ENCODE results near the gene ICAM4. TPM values are rescaled to one million over a fixed set of nuclear protein-coding genes. Genes with fewer than 3 reads are reported as not detected.

ICAM4 gene
- total and polyA plus RNA-seq, 5 donors from 2014 or later, result 0.20 to 0.67 (median 0.44) TPM

GRCh38 chr19:10321417-10321797 lies 34.7 kb downstream of the ICAM4 start:
- Mint-ChIP-seq H3K4me3 (peak overlapping the region in 1 of 4 donors; percentile 24), H3K27ac (peak overlapping the region in 1 of 3 donors; percentile 37), H3K36me3 (peaks cover 17% of the 10 kb centered on the region), H3K9me3 (no peaks in the 10 kb centered on the region), H3K4me1 (peaks cover 0 to 3% (median 0%) of the 10 kb centered on the region in 4 donors), H3K27me3 (no peaks in the 10 kb centered on the region)
- Histone ChIP-seq H3K4me1 (ENCODE audit: control insufficient read depth, insufficient read depth, low read length, poor library complexity, severe bottlenecking) (no peaks in the 10 kb centered on the region), H3K27ac (ENCODE audit: insufficient read depth, low read length, poor library complexity, severe bottlenecking) (no peak overlapping the region), H3K27me3 (ENCODE audit: control insufficient read depth, insufficient read depth, low read length) (no peaks in the 10 kb centered on the region), H3K36me3 (ENCODE audit: control insufficient read depth, insufficient read depth, low read length) (peaks cover 61% of the 10 kb centered on the region), H3K9me3 (ENCODE audit: control insufficient read depth in 2 of 2, low read length in 2 of 2) (no peaks in the 10 kb centered on the region), H3K4me3 (ENCODE audit: low read depth, low read length) (no peak overlapping the region)
- DNase-seq (no peak), ATAC-seq (ENCODE audit: low read depth in 2 of 2) (no peak)

GRCh38 chr19:10321874-10322835 lies 35.4 kb downstream of the ICAM4 start:
- H3K9me3 ChIP-seq (ENCODE audit: control insufficient read depth in 2 of 2, low read length in 2 of 2), result no peaks in the 10 kb centered on the region
- peaks cover 0 to 3% (median 0%) of the 10 kb centered on the region in 4 donors for H3K4me1 Mint-ChIP-seq
- H3K27ac ChIP-seq (ENCODE audit: insufficient read depth, low read length, poor library complexity, severe bottlenecking), result no peak overlapping the region
- peak overlapping the region in 1 of 4 donors; percentile 24 for H3K4me3 Mint-ChIP-seq
- H3K27me3 Mint-ChIP-seq, result no peaks in the 10 kb centered on the region
- no peak overlapping the region for H3K4me3 ChIP-seq (ENCODE audit: low read depth, low read length)
- DNase-seq, result no peak
- H3K27me3 ChIP-seq (ENCODE audit: control insufficient read depth, insufficient read depth, low read length), result no peaks in the 10 kb centered on the region
- ATAC-seq (ENCODE audit: low read depth in 2 of 2), result no peak
- peaks cover 66% of the 10 kb centered on the region for H3K36me3 ChIP-seq (ENCODE audit: control insufficient read depth, insufficient read depth, low read length)
- peak overlapping the region in 2 of 3 donors; percentile 7 to 37 for H3K27ac Mint-ChIP-seq
- H3K9me3 Mint-ChIP-seq, result no peaks in the 10 kb centered on the region
- H3K4me1 ChIP-seq (ENCODE audit: control insufficient read depth, insufficient read depth, low read length, poor library complexity, severe bottlenecking), result no peaks in the 10 kb centered on the region
- H3K36me3 Mint-ChIP-seq, result peaks cover 17% of the 10 kb centered on the region

- Histone ChIP-seq H3K4me3 (ENCODE audit: low read depth, low read length) (no peak overlapping the region), H3K36me3 (ENCODE audit: control insufficient read depth, insufficient read depth, low read length) (peaks cover 81% of the 10 kb centered on the region), H3K9me3 (ENCODE audit: control insufficient read depth in 2 of 2, low read length in 2 of 2) (no peaks in the 10 kb centered on the region), H3K4me1 (ENCODE audit: control insufficient read depth, insufficient read depth, low read length, poor library complexity, severe bottlenecking) (no peaks in the 10 kb centered on the region), H3K27ac (ENCODE audit: insufficient read depth, low read length, poor library complexity, severe bottlenecking) (no peak overlapping the region), H3K27me3 (ENCODE audit: control insufficient read depth, insufficient read depth, low read length) (no peaks in the 10 kb centered on the region)
- no peak for ATAC-seq (ENCODE audit: low read depth in 2 of 2)
- no peak for DNase-seq
- Mint-ChIP-seq H3K36me3 (peaks cover 16% of the 10 kb centered on the region), H3K4me3 (no peak overlapping the region), H3K27me3 (no peaks in the 10 kb centered on the region), H3K27ac (peak overlapping the region in 1 of 3 donors; percentile 20), H3K4me1 (peaks cover 0 to 11% (median 0%) of the 10 kb centered on the region in 4 donors), H3K9me3 (no peaks in the 10 kb centered on the region)
Observed at GRCh38 chr19:10325732-10326131, 39.0 kb downstream of the ICAM4 start.

GRCh38 chr19:10327793-10328192 lies 41.0 kb downstream of the ICAM4 start:
- H3K36me3 Mint-ChIP-seq, result peaks cover 10% of the 10 kb centered on the region
- peaks cover 65% of the 10 kb centered on the region for H3K36me3 ChIP-seq (ENCODE audit: control insufficient read depth, insufficient read depth, low read length)

GRCh38 chr19:10328558-10329429 lies 42.0 kb downstream of the ICAM4 start:
- no peaks in the 10 kb centered on the region for H3K27me3 Mint-ChIP-seq
- H3K9me3 ChIP-seq (ENCODE audit: control insufficient read depth in 2 of 2, low read length in 2 of 2), result no peaks in the 10 kb centered on the region
- peaks cover 58% of the 10 kb centered on the region for H3K36me3 ChIP-seq (ENCODE audit: control insufficient read depth, insufficient read depth, low read length)
- no peaks in the 10 kb centered on the region for H3K9me3 Mint-ChIP-seq
- no peak overlapping the region for H3K4me3 ChIP-seq (ENCODE audit: low read depth, low read length)
- peaks cover 17% of the 10 kb centered on the region for H3K4me1 ChIP-seq (ENCODE audit: control insufficient read depth, insufficient read depth, low read length, poor library complexity, severe bottlenecking)
- H3K27me3 ChIP-seq (ENCODE audit: control insufficient read depth, insufficient read depth, low read length), result no peaks in the 10 kb centered on the region
- H3K27ac ChIP-seq (ENCODE audit: insufficient read depth, low read length, poor library complexity, severe bottlenecking), result no peak overlapping the region
- DNase-seq (no peak), ATAC-seq (ENCODE audit: low read depth in 2 of 2) (no peak)
- H3K27ac Mint-ChIP-seq, result no peak overlapping the region
- H3K36me3 Mint-ChIP-seq, result peaks cover 13% of the 10 kb centered on the region
- peaks cover 0 to 28% (median 16%) of the 10 kb centered on the region in 4 donors for H3K4me1 Mint-ChIP-seq
- no peak overlapping the region for H3K4me3 Mint-ChIP-seq

More at GRCh38 chr19:10327793-10328192, 41.0 kb downstream of the ICAM4 start:
- Histone ChIP-seq H3K4me3 (ENCODE audit: low read depth, low read length) (no peak overlapping the region), H3K9me3 (ENCODE audit: control insufficient read depth in 2 of 2, low read length in 2 of 2) (no peaks in the 10 kb centered on the region), H3K4me1 (ENCODE audit: control insufficient read depth, insufficient read depth, low read length, poor library complexity, severe bottlenecking) (peaks cover 13% of the 10 kb centered on the region), H3K27me3 (ENCODE audit: control insufficient read depth, insufficient read depth, low read length) (no peaks in the 10 kb centered on the region), H3K27ac (ENCODE audit: insufficient read depth, low read length, poor library complexity, severe bottlenecking) (no peak overlapping the region)
- Mint-ChIP-seq H3K27ac (no peak overlapping the region), H3K27me3 (no peaks in the 10 kb centered on the region), H3K9me3 (no peaks in the 10 kb centered on the region), H3K4me3 (no peak overlapping the region), H3K4me1 (peaks cover 0 to 19% (median 10%) of the 10 kb centered on the region in 4 donors)
- no peak for DNase-seq
- no peak for ATAC-seq (ENCODE audit: low read depth in 2 of 2)

GRCh38 chr19:10329555-10329954 lies 42.8 kb downstream of the ICAM4 start:
- H3K27ac Mint-ChIP-seq, result no peak overlapping the region
- Histone ChIP-seq H3K4me3 (ENCODE audit: low read depth, low read length) (no peak overlapping the region), H3K4me1 (ENCODE audit: control insufficient read depth, insufficient read depth, low read length, poor library complexity, severe bottlenecking) (peaks cover 25% of the 10 kb centered on the region), H3K27me3 (ENCODE audit: control insufficient read depth, insufficient read depth, low read length) (no peaks in the 10 kb centered on the region), H3K27ac (ENCODE audit: insufficient read depth, low read length, poor library complexity, severe bottlenecking) (no peak overlapping the region), H3K36me3 (ENCODE audit: control insufficient read depth, insufficient read depth, low read length) (peaks cover 52% of the 10 kb centered on the region), H3K9me3 (ENCODE audit: control insufficient read depth in 2 of 2, low read length in 2 of 2) (no peaks in the 10 kb centered on the region)
- H3K36me3 Mint-ChIP-seq, result peaks cover 13% of the 10 kb centered on the region
- ATAC-seq (ENCODE audit: low read depth in 2 of 2) (no peak), DNase-seq (no peak)
- no peaks in the 10 kb centered on the region for H3K9me3 Mint-ChIP-seq
- H3K27me3 Mint-ChIP-seq, result no peaks in the 10 kb centered on the region
- H3K4me3 Mint-ChIP-seq, result peak overlapping the region in 1 of 4 donors; percentile 58
- H3K4me1 Mint-ChIP-seq, result peaks cover 0 to 33% (median 17%) of the 10 kb centered on the region in 4 donors

GRCh38 chr19:10332158-10332964 lies 45.6 kb downstream of the ICAM4 start:
- no peaks in the 10 kb centered on the region for H3K9me3 Mint-ChIP-seq
- Histone ChIP-seq H3K27ac (ENCODE audit: insufficient read depth, low read length, poor library complexity, severe bottlenecking) (peak overlapping the region; percentile 95), H3K9me3 (ENCODE audit: control insufficient read depth in 2 of 2, low read length in 2 of 2) (no peaks in the 10 kb centered on the region), H3K4me1 (ENCODE audit: control insufficient read depth, insufficient read depth, low read length, poor library complexity, severe bottlenecking) (peaks cover 25% of the 10 kb centered on the region), H3K27me3 (ENCODE audit: control insufficient read depth, insufficient read depth, low read length) (no peaks in the 10 kb centered on the region), H3K36me3 (ENCODE audit: control insufficient read depth, insufficient read depth, low read length) (peaks cover 43% of the 10 kb centered on the region), H3K4me3 (ENCODE audit: low read depth, low read length) (peak overlapping the region; percentile 82)
- H3K4me1 Mint-ChIP-seq, result peaks cover 0 to 49% (median 23%) of the 10 kb centered on the region in 4 donors
- peak overlapping the region; percentile 94 to 99 (median 96) for H3K4me3 Mint-ChIP-seq
- H3K27ac Mint-ChIP-seq, result peak overlapping the region; percentile 91 to 97 (median 93)
- ATAC-seq (ENCODE audit: low read depth in 2 of 2) (no peak), DNase-seq (no peak)
- H3K27me3 Mint-ChIP-seq, result no peaks in the 10 kb centered on the region
- H3K36me3 Mint-ChIP-seq, result peaks cover 13% of the 10 kb centered on the region

All from CD4-positive, CD25-positive, alpha-beta regulatory T cell (primary cell).